VCaP (cell line): ENCODE measurements around the gene LMBR1.
A peak's percentile ranks its signal among the peaks of the same experiment; 100 is the strongest.

Source experiments
- H3K27ac ChIP-seq: fragments of 450-650 bp; 2 replicates; pipeline ENCODE4 v1.5.1; 2017
- CTCF ChIP-seq: fragments of 450-650 bp; conservative IDR thresholded peaks from 2 replicates; pipeline ENCODE4 v1.5.1; 2017; ENCODE audit warnings: mild to moderate bottlenecking, moderate library complexity

LMBR1 gene

DNA sequence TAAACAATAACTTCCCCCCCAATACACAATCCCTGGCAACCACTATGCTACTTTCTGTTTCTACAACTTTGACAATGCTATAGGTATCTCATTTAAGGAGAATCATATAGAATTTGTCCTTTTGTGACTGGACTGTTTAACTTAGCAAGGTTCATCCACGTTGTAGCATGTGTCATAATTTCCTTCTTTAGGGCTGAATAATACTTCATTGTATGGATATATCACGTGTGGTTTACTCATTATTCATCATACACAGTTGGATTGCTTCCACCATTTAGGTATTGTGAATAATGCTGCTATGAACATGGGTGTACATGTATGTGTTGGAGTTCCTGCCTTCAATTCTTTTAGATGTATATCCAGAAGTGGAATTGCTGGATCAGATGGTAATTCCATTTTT is 111.0 kb downstream of the LMBR1 start:
- no peak for TF ChIP-seq CTCF
- H3K27ac ChIP-seq: no peak overlapping the region

DNA sequence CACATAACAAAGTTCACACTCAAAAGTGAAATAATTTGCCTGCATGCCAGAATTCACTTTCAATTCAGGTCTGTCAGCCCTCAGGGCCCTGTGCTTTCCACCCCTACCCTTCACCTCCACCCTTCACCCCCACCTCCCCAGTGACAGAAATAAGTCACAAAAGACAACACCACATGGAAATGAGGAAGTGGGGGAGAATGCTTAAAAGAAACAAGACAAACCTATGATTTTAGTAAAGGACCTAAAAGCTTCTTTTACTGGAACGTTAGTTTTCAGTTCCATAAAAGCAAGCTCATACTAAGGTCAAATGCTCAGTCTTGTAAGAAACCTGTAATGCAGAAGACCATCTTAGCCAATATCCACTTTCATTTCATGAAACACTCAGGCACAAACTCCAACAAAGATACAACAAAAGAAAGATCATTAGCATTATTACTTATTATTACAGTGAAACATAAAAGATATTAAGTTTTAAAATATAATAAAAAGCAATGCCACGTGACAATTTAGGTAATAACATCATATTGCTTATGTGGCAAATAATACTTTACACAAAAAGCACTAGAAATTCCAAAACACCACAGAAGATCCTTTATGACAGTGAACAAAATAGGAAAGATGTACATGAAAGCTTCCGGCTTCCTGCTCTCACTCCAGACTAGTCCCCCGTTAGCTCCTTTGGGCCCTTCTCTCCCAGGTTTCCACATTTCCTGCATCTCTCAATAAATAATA is 112.1 kb downstream of the LMBR1 start:
- H3K27ac ChIP-seq: no peak overlapping the region
- TF ChIP-seq CTCF: no peak

DNA sequence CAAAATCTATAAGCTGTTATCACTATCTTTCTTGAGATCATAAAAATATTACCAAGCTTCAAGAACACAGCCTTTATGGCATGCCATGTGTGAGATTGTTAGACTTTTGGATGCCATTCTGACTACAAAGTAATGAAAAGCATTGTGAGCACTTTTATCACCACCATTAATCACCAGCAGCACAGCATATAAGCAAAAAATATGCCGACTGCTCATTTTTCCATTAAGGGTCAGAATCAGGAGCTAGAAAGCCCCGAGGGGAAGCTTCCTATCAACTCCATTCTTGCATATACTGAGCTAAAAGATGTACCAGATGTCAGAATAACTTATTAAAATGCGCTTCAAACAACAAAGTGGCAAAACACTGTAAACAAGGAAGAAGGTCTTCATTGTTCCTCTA is 114.3 kb downstream of the LMBR1 start:
- no peak overlapping the region for H3K27ac ChIP-seq
- TF ChIP-seq CTCF: no peak

DNA sequence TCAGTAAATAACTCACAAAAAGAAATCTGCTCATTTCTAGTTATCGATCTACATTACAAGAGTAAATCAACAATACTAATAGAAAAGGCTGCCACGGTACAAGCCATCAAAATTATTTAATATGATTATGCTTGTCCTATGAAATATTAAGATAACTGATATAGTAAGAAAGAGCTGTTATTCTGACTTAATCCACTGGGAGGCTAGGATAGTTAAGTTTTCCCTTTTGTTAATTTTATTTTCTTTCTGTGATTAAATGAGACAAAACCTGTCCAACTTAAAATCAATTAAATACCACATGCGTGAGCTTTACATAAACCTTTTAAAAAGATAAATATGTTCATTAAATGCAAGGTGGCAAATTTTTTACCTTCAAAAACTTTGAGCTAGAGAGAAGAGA is 114.8 kb downstream of the LMBR1 start:
- no peak overlapping the region for H3K27ac ChIP-seq
- TF ChIP-seq CTCF: peak; percentile 60

DNA sequence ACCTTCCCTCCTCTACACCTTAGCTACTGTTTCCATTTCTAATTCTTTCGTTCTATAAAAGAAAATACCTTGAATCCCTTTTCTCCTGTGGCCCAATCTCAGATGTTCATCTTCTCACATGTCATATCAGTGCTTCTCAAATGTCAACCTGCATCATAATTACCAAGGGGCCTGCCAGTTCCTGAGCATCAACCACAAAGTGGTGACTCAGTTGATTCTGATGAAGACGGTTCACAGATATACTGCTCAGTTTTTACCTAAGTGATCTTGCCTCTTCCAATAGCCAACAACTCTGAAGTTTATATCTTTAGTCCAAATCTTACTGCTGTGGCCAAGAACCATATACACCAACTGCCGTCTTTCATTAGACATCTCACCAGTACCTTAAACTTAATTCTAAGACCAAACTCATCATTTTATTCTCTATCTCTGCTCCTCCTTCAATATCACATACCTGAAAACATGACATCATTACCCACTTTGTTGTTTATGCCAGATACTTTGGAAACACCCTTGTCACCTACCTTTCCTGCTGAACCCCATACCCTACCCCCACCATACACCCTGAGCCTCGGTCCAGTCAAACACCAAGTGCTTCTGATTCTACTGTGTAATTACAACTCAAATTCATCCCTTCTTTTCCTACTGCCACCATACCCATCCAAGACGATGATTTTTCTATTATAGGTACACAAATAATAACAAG is 115.5 kb downstream of the LMBR1 start:
- no peak for TF ChIP-seq CTCF
- H3K27ac ChIP-seq: no peak overlapping the region

DNA sequence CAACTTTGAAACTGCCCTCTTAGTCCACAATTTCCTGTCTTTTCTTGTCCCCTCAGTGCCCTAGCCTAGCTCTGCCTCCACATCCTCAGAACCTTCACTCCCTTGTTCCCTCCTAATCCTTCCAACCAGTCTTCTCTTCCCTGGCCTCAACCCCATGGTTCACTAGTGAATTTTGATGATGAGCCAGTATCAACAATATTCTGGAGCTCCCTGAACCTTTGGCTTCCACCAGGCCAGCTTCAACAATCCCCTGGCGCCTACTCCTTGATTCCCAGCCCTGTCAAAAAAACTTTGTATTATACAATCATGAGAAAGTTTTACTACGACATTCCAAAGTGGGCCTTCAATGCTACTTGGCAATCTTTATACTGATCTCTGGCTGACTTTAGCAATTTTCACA is 116.5 kb downstream of the LMBR1 start:
- H3K27ac ChIP-seq: no peak overlapping the region
- no peak for TF ChIP-seq CTCF

GRCh38 chr7:156773966-156774365 is 119.0 kb downstream of the LMBR1 start:
- TF ChIP-seq CTCF: no peak
- H3K27ac ChIP-seq: no peak overlapping the region
